ENCODE measurements around the gene ADAMTSL1.

Gene ADAMTSL1

DNA sequence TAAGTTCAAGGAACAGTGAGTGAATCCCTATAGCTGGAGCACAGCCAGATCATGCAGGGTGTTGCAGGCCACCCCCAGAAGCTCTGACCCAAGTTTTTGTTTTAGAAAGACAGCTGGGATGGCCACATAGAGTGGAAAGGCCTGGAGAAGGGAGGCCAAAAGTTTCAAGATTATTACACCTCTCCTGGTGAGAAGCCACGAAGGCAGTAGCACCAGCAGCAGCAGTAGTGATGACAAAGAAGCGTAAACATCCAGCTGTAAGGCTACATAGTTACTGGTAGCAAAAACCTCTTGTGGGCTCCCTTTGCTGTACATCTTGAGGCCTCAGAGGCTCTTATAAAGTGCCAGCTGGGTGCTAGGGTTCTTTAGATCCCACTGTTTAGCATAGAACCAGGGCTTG is 11.8 kb downstream of the ADAMTSL1 start:
- no peak overlapping the region for H3K4me3 Mint-ChIP-seq

DNA sequence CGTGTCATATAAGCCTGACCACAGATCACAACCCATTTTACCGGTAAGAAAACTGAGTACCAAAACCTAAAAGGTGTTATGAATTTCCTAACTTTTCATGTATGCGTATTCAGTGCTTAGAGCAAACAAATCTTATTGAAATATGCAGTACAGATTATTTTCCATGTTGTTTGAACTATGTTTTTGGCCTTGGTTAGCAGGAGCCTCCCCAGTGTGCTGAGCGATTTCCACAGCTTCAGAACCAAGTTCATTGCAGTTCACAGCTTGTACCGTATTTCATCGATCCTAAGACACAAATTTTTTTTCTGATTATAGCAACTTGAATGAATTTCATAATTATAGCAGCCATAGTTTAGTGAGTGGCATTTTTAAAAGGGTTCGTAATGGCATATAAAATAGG is 13.7 kb downstream of the ADAMTSL1 start:
- Mint-ChIP-seq H3K4me3 (no peak overlapping the region), H3K27ac (no peak overlapping the region), H3K4me1 (no peaks in the 10 kb centered on the region), H3K9me3 (no peaks in the 10 kb centered on the region), H3K36me3 (no peaks in the 10 kb centered on the region), H3K27me3 (peaks cover 1% of the 10 kb centered on the region)

More for the DNA sequence above, 11.8 kb downstream of the ADAMTSL1 start:
- H3K4me1 Mint-ChIP-seq, result no peaks in the 10 kb centered on the region
- no peaks in the 10 kb centered on the region for H3K36me3 Mint-ChIP-seq
- H3K27ac Mint-ChIP-seq, result no peak overlapping the region
- H3K27me3 Mint-ChIP-seq, result peaks cover 1% of the 10 kb centered on the region
- no peaks in the 10 kb centered on the region for H3K9me3 Mint-ChIP-seq

GRCh38 chr9:18488886-18489285 is 14.9 kb downstream of the ADAMTSL1 start:
- H3K36me3 Mint-ChIP-seq, result no peaks in the 10 kb centered on the region
- H3K9me3 Mint-ChIP-seq, result no peaks in the 10 kb centered on the region
- H3K4me1 Mint-ChIP-seq, result no peaks in the 10 kb centered on the region
- peaks cover 1% of the 10 kb centered on the region for H3K27me3 Mint-ChIP-seq
- H3K4me3 Mint-ChIP-seq, result no peak overlapping the region
- no peak overlapping the region for H3K27ac Mint-ChIP-seq

- H3K9me3 Mint-ChIP-seq, result no peaks in the 10 kb centered on the region
- no peak overlapping the region for H3K27ac Mint-ChIP-seq
- H3K4me3 Mint-ChIP-seq, result no peak overlapping the region
- peaks cover under 1% of the 10 kb centered on the region for H3K27me3 Mint-ChIP-seq
- no peaks in the 10 kb centered on the region for H3K36me3 Mint-ChIP-seq
- H3K4me1 Mint-ChIP-seq, result no peaks in the 10 kb centered on the region
Observed at GRCh38 chr9:18489861-18490260, 15.9 kb downstream of the ADAMTSL1 start.

GRCh38 chr9:18490641-18491370 is 16.9 kb downstream of the ADAMTSL1 start:
- Mint-ChIP-seq H3K9me3 (no peaks in the 10 kb centered on the region), H3K4me1 (no peaks in the 10 kb centered on the region), H3K4me3 (no peak overlapping the region), H3K36me3 (no peaks in the 10 kb centered on the region), H3K27me3 (no peaks in the 10 kb centered on the region), H3K27ac (no peak overlapping the region)

DNA sequence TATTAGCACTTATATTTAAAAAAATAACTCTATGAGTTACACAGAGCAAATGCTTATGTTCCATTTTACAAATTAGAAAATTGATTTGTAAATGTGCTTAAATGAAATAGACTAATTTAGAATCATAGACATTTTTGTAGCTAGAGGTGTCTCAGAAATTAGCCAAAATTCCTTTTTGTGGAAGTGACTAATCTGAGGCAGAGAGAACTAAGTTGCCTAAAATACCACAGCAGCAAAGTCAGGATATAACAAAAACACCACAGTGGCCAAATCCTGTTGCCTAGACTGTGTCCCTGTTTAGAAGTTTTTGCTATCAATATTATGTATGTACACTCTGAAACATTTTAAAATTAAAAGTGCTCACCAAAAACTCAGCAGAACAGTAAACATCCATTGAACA is 18.7 kb downstream of the ADAMTSL1 start:
- Mint-ChIP-seq H3K36me3 (no peaks in the 10 kb centered on the region), H3K9me3 (no peaks in the 10 kb centered on the region), H3K27ac (no peak overlapping the region), H3K27me3 (no peaks in the 10 kb centered on the region), H3K4me1 (no peaks in the 10 kb centered on the region), H3K4me3 (no peak overlapping the region)

GRCh38 chr9:18493451-18493993 is 19.6 kb downstream of the ADAMTSL1 start:
- H3K27ac Mint-ChIP-seq, result no peak overlapping the region
- H3K9me3 Mint-ChIP-seq, result no peaks in the 10 kb centered on the region

GRCh38 chr9:18495065-18495464 is 21.1 kb downstream of the ADAMTSL1 start:
- H3K36me3 Mint-ChIP-seq, result no peaks in the 10 kb centered on the region
- H3K27me3 Mint-ChIP-seq, result no peaks in the 10 kb centered on the region
- H3K4me1 Mint-ChIP-seq, result no peaks in the 10 kb centered on the region
- no peak overlapping the region for H3K27ac Mint-ChIP-seq
- H3K4me3 Mint-ChIP-seq, result no peak overlapping the region
- no peaks in the 10 kb centered on the region for H3K9me3 Mint-ChIP-seq

More at GRCh38 chr9:18493451-18493993, 19.6 kb downstream of the ADAMTSL1 start:
- no peaks in the 10 kb centered on the region for H3K27me3 Mint-ChIP-seq
- H3K4me3 Mint-ChIP-seq, result no peak overlapping the region
- H3K36me3 Mint-ChIP-seq, result no peaks in the 10 kb centered on the region
- no peaks in the 10 kb centered on the region for H3K4me1 Mint-ChIP-seq

DNA sequence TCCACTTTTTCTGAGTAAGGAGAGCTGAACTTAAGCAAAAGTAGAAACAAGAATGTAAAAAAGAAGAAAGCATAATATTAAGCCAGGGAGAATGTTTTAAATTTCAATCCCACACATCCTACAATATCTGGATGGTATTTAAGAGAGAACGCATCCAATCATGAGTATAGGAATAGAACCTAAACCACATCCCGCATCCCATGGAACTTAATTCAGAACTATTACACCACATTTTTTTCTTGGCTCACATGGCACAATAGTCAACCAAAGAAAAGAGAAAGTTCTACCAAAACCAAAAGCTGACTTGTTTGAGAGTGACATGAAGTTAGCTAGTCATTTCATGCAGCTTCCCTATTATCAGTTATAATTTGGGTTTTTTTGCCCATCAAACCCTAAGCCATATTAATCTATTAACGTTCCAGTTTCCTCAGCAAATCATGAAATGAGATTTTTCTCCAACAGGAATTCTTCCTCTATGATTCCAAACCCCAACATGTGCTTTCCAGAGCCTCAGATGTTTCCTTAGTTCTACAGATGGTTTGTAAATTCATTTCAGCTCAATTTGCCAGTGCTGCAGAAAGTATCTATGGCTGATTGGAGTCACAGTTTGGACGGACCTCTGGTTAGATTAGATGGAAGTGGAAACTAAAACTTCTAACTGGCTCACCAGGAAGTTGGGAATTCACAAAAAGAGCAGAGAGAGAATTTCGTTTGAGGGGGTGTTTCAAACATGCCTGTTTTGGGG is 22.5 kb downstream of the ADAMTSL1 start:
- Mint-ChIP-seq H3K27me3 (no peaks in the 10 kb centered on the region), H3K4me1 (no peaks in the 10 kb centered on the region)

DNA sequence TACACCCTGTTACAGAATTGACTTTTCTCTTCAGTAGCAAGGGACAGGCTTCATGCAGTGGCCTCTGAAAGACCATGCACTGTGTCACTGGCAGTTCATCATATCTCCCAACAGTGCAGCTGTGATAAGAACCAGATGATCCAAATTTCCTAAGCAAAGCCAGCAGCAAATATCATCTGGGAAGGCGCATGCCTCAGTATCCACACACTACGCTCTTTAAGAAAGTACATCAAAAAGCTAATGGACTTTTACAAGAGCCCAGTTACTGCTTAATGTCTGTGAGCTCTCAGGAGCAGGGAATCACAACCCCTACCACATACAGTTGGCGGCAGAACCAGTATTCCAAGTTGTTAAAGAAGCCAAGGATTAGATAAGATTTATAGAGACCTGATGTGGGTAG is 25.1 kb downstream of the ADAMTSL1 start:
- Mint-ChIP-seq H3K9me3 (no peaks in the 10 kb centered on the region), H3K36me3 (no peaks in the 10 kb centered on the region), H3K4me1 (no peaks in the 10 kb centered on the region), H3K4me3 (no peak overlapping the region), H3K27ac (no peak overlapping the region), H3K27me3 (no peaks in the 10 kb centered on the region)

More for the DNA sequence above, 22.5 kb downstream of the ADAMTSL1 start:
- peak overlapping the region; percentile 38 for H3K27ac Mint-ChIP-seq
- H3K4me3 Mint-ChIP-seq, result no peak overlapping the region
- no peaks in the 10 kb centered on the region for H3K36me3 Mint-ChIP-seq
- no peaks in the 10 kb centered on the region for H3K9me3 Mint-ChIP-seq

DNA sequence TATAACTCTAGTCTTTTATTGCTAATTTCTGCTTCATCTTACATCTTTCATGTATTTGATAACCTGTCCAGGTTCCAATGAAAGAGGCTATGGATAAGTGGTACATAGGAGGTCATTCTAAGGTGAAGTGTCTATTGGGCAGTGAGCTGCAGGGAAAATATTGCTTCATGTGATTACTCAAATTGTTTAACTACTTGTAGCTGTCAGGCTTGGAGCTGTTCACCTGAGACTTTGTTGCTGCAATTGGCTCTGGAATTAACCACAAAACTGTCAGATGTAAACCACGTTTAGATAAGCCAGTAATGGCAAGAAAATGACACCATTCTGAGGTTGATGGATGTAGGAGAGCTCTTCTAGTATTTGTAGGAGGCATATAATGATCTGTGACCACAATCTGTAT is 26.0 kb downstream of the ADAMTSL1 start:
- no peak overlapping the region for H3K27ac Mint-ChIP-seq
- no peak overlapping the region for H3K4me3 Mint-ChIP-seq
- no peaks in the 10 kb centered on the region for H3K36me3 Mint-ChIP-seq
- no peaks in the 10 kb centered on the region for H3K4me1 Mint-ChIP-seq
- H3K27me3 Mint-ChIP-seq, result no peaks in the 10 kb centered on the region
- no peaks in the 10 kb centered on the region for H3K9me3 Mint-ChIP-seq

GRCh38 chr9:18500451-18500850 is 26.5 kb downstream of the ADAMTSL1 start:
- Mint-ChIP-seq H3K27me3 (no peaks in the 10 kb centered on the region), H3K4me1 (no peaks in the 10 kb centered on the region)

DNA sequence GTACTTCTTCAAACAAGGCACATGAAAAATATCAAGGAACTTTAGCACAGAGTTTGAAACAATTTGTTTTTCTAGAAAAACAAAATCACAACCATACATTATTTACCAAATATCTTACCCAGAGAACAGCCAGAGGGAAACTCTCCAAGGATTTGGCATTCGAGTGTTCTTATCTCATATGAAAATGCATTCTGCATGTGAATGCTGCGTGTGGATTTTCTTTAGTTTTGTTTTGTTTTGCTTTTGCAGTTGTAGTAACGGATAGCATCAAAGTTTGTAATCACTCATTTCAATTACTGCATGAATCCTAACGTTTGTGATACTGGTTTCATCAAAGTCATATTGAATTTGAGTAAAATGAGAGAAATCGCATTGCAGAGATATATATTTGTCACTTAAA is 28.0 kb downstream of the ADAMTSL1 start:
- no peaks in the 10 kb centered on the region for H3K27me3 Mint-ChIP-seq
- no peaks in the 10 kb centered on the region for H3K4me1 Mint-ChIP-seq
- H3K4me3 Mint-ChIP-seq, result no peak overlapping the region
- H3K36me3 Mint-ChIP-seq, result no peaks in the 10 kb centered on the region
- no peaks in the 10 kb centered on the region for H3K9me3 Mint-ChIP-seq
- H3K27ac Mint-ChIP-seq, result no peak overlapping the region

More at GRCh38 chr9:18500451-18500850, 26.5 kb downstream of the ADAMTSL1 start:
- H3K36me3 Mint-ChIP-seq, result no peaks in the 10 kb centered on the region
- H3K4me3 Mint-ChIP-seq, result no peak overlapping the region
- H3K9me3 Mint-ChIP-seq, result no peaks in the 10 kb centered on the region
- H3K27ac Mint-ChIP-seq, result no peak overlapping the region

GRCh38 chr9:18502546-18502945 is 28.6 kb downstream of the ADAMTSL1 start:
- H3K36me3 Mint-ChIP-seq, result no peaks in the 10 kb centered on the region
- H3K9me3 Mint-ChIP-seq, result no peaks in the 10 kb centered on the region
- no peaks in the 10 kb centered on the region for H3K27me3 Mint-ChIP-seq
- H3K4me1 Mint-ChIP-seq, result no peaks in the 10 kb centered on the region
- no peak overlapping the region for H3K27ac Mint-ChIP-seq
- no peak overlapping the region for H3K4me3 Mint-ChIP-seq

DNA sequence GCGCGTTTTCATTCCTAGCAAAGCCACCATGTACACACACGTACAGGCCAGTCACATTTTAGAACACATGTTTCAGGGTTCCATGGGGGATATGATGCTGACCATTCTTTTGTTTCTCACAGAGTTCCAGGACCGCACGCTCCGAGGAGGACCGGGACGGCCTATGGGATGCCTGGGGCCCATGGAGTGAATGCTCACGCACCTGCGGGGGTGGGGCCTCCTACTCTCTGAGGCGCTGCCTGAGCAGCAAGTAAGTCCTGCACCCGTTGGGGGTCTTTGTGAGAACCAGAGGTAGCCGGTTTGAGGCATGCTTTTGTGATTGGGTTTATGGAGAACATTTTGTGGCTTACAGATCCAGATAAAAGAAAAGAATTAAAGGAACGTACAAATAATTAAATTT is 30.8 kb downstream of the ADAMTSL1 start:
- Mint-ChIP-seq H3K27ac (no peak overlapping the region), H3K4me1 (no peaks in the 10 kb centered on the region), H3K36me3 (no peaks in the 10 kb centered on the region), H3K27me3 (peaks cover 2% of the 10 kb centered on the region), H3K4me3 (no peak overlapping the region), H3K9me3 (no peaks in the 10 kb centered on the region)

- Mint-ChIP-seq H3K27ac (no peak overlapping the region), H3K36me3 (no peaks in the 10 kb centered on the region), H3K9me3 (no peaks in the 10 kb centered on the region), H3K27me3 (peaks cover 2% of the 10 kb centered on the region), H3K4me1 (no peaks in the 10 kb centered on the region), H3K4me3 (no peak overlapping the region)
Observed at GRCh38 chr9:18507151-18507550, 33.2 kb downstream of the ADAMTSL1 start.

Data from activated naive CD4-positive, alpha-beta T cell treated with anti-CD3 and anti-CD28 coated beads, Interleukin-2, amount 50 U/mL, for 24 hours (primary cell).